ENCODE data around the gene FMNL3.

Gene FMNL3

DNA sequence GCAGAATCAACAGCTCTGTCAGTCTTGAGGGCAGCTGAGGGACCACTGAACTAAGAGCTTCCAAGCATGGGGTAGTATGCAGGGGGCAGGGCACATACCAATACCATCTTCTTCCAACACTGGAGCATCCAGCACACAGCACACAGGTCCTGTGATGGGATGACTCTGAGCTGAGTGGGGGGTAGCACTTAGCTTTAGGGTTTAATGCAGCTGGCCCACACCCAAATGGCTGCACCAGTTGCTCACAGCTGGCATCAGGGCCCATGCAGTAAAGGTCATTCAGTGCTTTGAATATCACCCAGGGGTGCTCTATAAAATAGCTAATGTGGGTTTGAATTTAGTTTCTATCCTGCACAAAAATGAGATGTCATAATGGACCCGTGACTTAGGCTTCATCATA lies 103.5 kb downstream of the FMNL3 start:
- DNase-seq (ENCODE audit: low read depth, low spot score), result no peak

DNA sequence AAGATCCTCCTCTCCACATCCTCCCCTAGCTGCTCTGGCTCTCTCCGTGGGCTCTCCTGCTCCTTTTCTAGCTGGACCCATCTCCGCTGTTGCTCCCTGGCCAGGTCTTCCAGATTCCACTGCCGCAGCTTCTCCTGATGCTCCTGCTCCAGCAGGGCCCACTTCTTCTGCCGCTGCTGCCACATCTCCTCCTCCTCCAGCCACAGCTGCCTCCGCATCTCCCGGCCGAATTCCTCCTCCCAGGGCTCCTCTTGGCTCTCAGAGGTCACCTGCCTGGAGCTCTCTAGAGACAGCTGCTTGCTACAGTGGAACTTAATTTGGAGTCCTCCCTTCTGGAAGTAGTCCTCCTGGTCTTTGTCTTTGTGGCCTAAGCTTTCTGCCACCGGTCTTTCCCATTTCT lies 107.2 kb downstream of the FMNL3 start:
- no peak for DNase-seq (ENCODE audit: low read depth, low spot score)

DNA sequence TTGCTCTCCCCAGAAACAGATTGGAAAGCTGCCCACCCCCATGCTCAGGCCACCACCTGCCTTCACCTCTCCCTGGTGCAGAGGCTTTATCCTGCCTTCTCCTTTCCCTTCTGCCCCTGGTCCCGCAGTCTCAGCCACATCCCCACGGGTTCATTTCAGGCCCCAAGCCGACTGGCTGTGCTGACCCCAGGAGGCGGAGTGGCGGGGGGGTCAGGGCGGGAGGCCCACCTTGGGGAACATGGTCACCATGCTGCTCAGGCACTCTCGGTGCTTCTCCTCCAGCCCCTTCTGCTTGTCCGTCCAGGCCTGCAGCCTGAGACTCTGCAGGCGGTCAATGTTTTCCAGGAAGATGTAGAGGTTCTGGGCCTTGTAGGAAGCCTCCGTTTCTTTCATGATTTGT lies 108.7 kb downstream of the FMNL3 start:
- DNase-seq (ENCODE audit: low read depth, low spot score), result no peak

DNA sequence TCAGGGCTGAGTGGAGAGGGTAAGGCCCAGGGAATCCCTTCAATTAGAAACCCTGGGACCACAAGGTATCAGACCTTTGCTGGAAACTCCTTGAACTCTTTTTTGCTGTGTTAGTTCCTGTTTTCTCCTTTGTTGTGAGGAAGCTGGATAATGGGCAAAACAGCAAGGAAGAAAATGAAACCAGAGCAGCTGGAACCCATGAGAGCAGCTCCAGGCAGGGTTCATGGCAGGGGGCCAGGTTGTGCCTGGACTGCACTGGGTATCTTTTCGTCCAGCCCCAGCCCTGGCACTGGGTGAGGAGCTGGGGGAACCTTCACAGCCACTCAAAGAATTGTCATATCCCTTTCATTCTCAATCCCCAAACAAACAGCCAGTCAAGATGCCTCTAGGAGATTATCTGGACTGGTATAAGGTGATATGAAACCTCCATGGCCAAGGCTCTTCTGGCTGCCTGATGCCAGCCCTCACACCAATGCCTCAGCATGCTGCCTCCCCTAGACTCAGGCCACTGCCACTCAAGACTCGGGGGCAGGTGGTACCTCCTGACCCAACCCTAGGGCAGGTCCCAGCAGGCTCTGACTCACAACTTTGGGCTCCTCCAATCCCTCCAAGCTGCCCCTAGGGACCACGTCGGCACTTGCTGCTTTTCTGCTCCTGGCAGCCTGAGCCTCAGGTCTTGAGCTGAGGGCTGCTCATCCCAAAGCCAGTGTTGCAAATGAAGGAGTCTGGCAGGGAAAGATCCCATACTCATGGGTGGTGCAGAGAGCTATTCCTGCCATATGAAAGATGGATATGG lies 118.3 kb downstream of the FMNL3 start:
- no peak for DNase-seq (ENCODE audit: low read depth, low spot score)

GRCh38 chr12:49588281-49588680 lies 118.9 kb downstream of the FMNL3 start:
- DNase-seq (ENCODE audit: low read depth, low spot score), result no peak

GRCh38 chr12:49587174-49587908 lies 119.9 kb downstream of the FMNL3 start:
- DNase-seq (ENCODE audit: low read depth, low spot score), result no peak
